ENCODE measurements around the gene TOB2.

TOB2 gene, protein sequence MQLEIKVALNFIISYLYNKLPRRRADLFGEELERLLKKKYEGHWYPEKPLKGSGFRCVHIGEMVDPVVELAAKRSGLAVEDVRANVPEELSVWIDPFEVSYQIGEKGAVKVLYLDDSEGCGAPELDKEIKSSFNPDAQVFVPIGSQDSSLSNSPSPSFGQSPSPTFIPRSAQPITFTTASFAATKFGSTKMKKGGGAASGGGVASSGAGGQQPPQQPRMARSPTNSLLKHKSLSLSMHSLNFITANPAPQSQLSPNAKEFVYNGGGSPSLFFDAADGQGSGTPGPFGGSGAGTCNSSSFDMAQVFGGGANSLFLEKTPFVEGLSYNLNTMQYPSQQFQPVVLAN

DNA sequence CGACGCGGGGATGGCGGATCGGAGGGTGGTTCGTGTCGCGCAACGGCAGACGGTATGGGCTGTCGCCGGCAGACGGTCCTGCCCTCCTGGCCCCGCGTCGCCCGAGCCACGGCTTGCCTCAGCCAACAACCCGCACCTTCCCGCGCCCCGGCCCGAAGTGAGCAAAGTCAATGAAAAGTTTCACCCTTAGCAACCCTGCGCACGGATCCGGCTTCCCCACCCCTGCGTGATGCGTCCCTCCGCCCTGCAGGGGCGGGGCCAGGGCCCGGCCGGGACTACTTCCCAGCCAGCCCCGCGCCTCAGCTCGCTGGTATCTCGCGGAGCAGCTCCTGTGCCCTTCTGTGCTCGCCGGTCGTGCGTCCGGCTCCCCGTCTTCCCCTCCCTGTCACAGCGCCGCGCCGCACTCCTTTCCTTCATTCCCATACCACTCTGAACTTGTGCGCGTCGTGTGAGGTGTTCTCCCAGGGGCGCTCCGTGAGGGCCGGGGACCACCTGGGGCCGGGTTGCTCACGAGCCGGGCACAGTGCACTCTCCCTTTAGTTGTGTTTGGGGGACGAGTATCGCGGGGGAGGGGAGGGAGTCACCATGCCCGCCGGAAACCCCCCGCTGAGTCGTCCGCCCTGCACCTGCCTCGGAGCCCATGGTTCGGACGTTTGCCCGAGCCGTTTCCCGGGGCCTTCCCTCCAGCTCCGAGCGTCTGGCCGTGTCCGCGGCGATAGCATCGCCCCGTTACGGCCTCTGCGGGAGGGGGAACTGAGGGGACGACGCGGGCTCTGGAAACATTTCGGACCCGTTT is at the start of gene TOB2:
Gene TOB2, minus strand, starts transcription at position 163 of the 796 bp plus-strand sequence. CDS start 9,456 bp downstream, outside the sequence.
- TF ChIP-seq, protein P1, sequence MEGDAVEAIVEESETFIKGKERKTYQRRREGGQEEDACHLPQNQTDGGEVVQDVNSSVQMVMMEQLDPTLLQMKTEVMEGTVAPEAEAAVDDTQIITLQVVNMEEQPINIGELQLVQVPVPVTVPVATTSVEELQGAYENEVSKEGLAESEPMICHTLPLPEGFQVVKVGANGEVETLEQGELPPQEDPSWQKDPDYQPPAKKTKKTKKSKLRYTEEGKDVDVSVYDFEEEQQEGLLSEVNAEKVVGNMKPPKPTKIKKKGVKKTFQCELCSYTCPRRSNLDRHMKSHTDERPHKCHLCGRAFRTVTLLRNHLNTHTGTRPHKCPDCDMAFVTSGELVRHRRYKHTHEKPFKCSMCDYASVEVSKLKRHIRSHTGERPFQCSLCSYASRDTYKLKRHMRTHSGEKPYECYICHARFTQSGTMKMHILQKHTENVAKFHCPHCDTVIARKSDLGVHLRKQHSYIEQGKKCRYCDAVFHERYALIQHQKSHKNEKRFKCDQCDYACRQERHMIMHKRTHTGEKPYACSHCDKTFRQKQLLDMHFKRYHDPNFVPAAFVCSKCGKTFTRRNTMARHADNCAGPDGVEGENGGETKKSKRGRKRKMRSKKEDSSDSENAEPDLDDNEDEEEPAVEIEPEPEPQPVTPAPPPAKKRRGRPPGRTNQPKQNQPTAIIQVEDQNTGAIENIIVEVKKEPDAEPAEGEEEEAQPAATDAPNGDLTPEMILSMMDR (IDR thresholded peaks at IDR 0.05; ENCODE audit: control insufficient read depth, extremely low read depth, insufficient read depth) = no peak

DNA sequence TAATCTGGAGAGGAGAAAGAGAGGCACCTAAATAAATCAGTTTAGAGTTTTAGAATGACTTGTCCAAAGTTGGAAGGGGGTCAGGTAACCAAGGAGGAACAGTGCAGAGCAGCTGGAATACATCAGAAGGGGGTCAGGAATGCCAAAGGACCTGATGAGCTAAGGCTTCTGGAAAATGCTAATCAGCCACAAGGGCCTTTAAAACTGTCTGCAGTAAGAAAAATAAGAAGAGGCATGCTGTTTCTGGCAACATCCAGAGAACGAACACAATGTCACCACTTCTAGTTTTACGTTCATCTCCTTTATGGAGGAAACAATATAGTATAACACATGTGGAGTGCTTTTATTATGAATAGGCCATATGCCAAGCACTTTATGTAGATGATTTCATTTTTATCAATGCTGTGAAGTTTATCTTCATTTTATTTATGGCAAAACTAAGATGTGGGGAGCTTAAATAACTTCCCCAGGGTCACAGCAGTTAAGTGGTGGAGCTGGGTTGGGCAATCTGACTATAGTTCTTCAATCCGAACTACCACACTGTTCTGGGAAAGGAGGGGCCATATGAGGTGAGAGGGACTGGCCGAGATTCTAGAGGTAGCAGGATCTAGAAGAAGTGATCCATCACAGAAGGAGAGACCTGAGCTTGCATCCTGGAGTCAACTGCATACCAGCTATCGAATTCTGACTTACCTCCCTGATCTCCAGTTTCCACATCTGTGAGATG is 44.9 kb upstream of the TOB2 start:
- DNase-seq (ENCODE audit: low read depth) = no peak
- H3K4me3 ChIP-seq (ENCODE audit: low read depth, low read length) = no peak overlapping the region
- TF ChIP-seq, protein P1 (IDR thresholded peaks at IDR 0.05; ENCODE audit: control insufficient read depth, extremely low read depth, insufficient read depth) = no peak

More for the DNA sequence above, at the start of gene TOB2:
- peak within 1 kb of the TSS; percentile 84 for H3K4me3 ChIP-seq (ENCODE audit: low read depth, low read length)
- DNase-seq (ENCODE audit: low read depth) = peak; percentile 84

DNA sequence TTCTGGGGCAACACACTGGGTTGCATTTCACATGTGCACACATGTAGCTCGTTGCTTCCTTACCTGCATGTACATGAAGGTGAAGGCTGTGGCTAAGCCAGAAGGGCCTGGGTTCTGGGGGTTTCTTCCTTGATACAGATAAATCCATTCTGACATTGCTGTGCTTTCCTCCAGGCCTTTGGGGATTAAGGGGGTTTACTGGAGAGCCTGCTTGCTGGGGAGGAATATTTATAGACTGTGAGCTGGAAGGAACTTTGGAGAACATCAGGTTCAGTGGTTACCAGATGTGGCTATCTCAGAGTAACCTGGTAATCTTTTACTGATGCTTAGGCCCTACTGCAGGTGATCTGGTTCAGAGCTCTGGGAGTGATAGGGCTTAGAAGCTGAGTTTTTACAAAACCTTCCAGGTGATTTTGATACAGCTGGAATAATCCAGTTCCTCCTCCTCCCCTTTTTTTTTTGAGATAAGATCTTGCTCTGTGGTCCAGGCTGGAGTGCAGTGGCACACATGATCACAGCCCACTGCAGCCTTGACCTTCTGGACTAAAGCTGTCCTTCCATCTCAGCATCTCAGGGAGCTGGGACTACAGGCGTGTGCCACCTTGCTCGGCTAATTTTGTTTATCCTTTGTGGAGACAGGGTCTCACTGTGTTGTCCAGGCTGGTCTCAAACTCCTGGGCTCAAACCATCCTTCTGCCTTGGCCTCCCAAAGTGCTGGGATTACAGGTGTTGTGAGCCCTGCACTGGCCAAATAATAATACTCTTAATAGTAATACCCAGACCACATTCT is 42.2 kb upstream of the TOB2 start:
- H3K4me3 ChIP-seq (ENCODE audit: low read depth, low read length) = no peak overlapping the region
- TF ChIP-seq, protein P1 (IDR thresholded peaks at IDR 0.05; ENCODE audit: control insufficient read depth, extremely low read depth, insufficient read depth) = no peak
- DNase-seq (ENCODE audit: low read depth) = no peak

DNA sequence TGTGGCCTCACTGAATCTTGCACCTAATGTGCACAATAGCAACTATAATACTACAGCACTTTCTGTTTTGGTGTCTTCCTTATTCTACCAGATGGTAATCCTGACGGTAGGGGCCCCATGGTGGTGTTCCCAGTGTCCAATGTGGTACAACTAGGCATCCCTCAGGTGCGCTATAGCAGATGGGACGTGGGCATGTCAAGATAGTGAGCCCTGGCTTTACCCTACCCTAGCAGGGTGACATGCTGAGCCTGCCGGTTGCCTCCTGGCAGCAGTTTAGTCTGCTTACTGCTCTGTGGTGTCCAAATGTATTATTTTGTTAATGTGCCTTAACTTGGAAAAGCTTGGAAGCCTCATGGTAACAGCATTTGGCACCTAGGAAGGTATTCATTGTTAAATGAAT is 41.5 kb upstream of the TOB2 start:
- H3K4me3 ChIP-seq (ENCODE audit: low read depth, low read length) = no peak overlapping the region
- TF ChIP-seq, protein P1 (IDR thresholded peaks at IDR 0.05; ENCODE audit: control insufficient read depth, extremely low read depth, insufficient read depth) = no peak
- no peak for DNase-seq (ENCODE audit: low read depth)

DNA sequence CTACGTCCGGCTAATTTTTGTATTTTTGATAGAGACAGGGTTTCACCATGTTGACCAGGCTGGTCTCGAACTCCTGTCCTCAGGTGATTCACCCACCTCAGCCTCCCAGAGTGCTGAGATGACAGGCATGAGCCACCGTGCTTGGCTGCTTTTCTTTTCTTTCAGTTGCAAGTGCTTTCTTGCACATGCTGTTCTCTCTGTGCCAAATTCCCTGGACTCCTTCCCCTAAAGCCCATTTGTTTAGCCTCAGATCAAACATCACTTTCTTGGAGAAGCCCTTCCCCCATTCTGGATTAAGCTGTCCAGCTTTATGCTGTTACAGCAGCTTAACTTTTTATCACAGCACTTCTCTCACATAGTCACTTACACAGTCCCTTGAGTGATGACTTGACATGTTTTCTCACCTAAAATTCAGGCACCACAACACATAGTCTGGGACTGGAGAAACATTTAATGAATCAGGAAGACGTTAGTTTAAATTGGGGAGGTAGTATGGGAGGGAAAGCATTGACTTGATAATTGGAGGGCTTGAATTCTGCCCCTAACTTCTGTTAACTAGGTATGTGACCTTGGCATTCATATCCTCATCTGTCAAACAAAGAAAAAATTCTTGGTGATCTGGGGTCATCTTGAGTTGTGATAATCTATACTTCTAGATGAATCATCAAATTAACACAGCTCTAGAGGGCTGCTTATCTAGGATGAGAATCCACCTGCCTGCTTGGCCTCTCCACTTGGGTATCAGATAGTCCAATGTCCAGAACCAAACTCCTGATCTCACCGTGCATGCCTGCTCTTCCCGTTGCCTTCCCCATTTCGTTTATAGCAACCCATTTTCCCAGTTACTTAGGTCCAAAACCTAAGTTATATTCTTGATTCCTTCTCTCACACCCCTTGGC is 40.7 kb upstream of the TOB2 start:
- TF ChIP-seq, protein P1 (IDR thresholded peaks at IDR 0.05; ENCODE audit: control insufficient read depth, extremely low read depth, insufficient read depth) = no peak
- no peak for DNase-seq (ENCODE audit: low read depth)

More for the DNA sequence above, 40.7 kb upstream of the TOB2 start:
- no peak overlapping the region for H3K4me3 ChIP-seq (ENCODE audit: low read depth, low read length)

Data from LNCaP clone FGC (cell line).